K562 (cell line): ENCODE results near the gene ABCD4. TPM values are rescaled to one million over a fixed set of nuclear protein-coding genes. Genes with fewer than 3 reads are reported as not detected.
A peak's percentile ranks its signal among the peaks of the same experiment; 100 is the strongest.

Experiments used
- ATAC-seq: fragments of 200-7000 bp; cut with Tn5 transposase; 3 replicates; pipeline ENCODE4 v1.9.1; 2020; ENCODE audit warnings: moderate library complexity
- BruUV-seq: library from RNA; stranded (reverse); fragments of 400-500 nt; replicated peaks from 2 replicates; lab custom pipeline; 2021; lab: Mats Ljungman, UMichigan
- CTCF ChIA-PET: fragments of 300-600 bp; formaldehyde crosslinking; extraction: SDS; loops from one replicate; lab custom pipeline; 2021; ENCODE audit warnings: low intra/inter-chr PET ratio; lab: Yijun Ruan, JAX
- POLR2A ChIA-PET: fragments of 300-600, 350-650 bp; sonication (Branson Sonifier 250); formaldehyde crosslinking; extraction: SDS; loops from one replicate; lab custom pipeline; 2021; ENCODE audit warnings: antibody characterized with exemption, inconsistent platforms; lab: Yijun Ruan, JAX
- DNase-seq, 4 experiments: peaks; one replicate each; pipeline versions ENCODE4 v3.0.0 to v3.0.0-alpha.2; 2011 to 2018; ENCODE audit warnings: low spot score in 3 of 4, mixed read lengths in 3 of 4; ENCODE audit errors: extremely low read depth in 1 of 4
- FAIRE-seq: peaks from 2 replicates; lab custom pipeline; 2011; peaks lifted over from hg19 to GRCh38; lab: Jason Lieb, UNC
- H2AFZ ChIP-seq: 2 replicates; pipeline ENCODE4 v1.6.0; 2011; ENCODE audit warnings: low read depth, low read length, control low read depth, inconsistent platforms
- H3K27ac ChIP-seq: fragments of 200-600 bp; 3 replicates; pipeline ENCODE4 v1.8.0; 2011; ENCODE audit warnings: low read depth, mild to moderate bottlenecking, control low read depth, inconsistent platforms, low read length, moderate library complexity, mixed read lengths; ENCODE audit errors: extremely low read depth
- H3K27me3 ChIP-seq, 2 experiments: fragments of 300-600 bp in 1 of 2; 2 replicates in 1 of 2; 3 replicates in 1 of 2; pipeline versions ENCODE4 v1.6.0 to v1.8.0; 2011; ENCODE audit warnings: inconsistent platforms in 2 of 2, low read length in 2 of 2, mild to moderate bottlenecking in 1 of 2, mixed read lengths in 1 of 2, moderate library complexity in 1 of 2; ENCODE audit not compliant: control insufficient read depth in 2 of 2, insufficient read depth in 2 of 2
- H3K36me3 ChIP-seq: fragments of 300-600 bp; 3 replicates; pipeline ENCODE4 v1.8.0; 2011; ENCODE audit warnings: mild to moderate bottlenecking, low read length, inconsistent platforms; ENCODE audit not compliant: control insufficient read depth, insufficient read depth
- H3K4me1 ChIP-seq, 2 experiments: fragments of 200-600 bp in 1 of 2; replicated peaks in 1 of 2; 2 replicates in 1 of 2; 3 replicates in 1 of 2; pipeline versions ENCODE4 v1.5.1 to v1.8.0; 2011; ENCODE audit warnings: inconsistent platforms in 2 of 2, low read length in 2 of 2, mild to moderate bottlenecking in 1 of 2, mixed read lengths in 1 of 2, moderate library complexity in 1 of 2; ENCODE audit not compliant: control insufficient read depth in 2 of 2, insufficient read depth in 2 of 2
- H3K4me2 ChIP-seq: 2 replicates; pipeline ENCODE4 v1.6.1; 2011; ENCODE audit warnings: low read length, control low read depth, inconsistent platforms, mixed read lengths; ENCODE audit not compliant: insufficient read depth
- H3K4me3 ChIP-seq: fragments of 200-600 bp; sonication (generic), shearing (Covaris generic); 2 replicates; pipeline ENCODE4 v1.5.1; 2016; ENCODE audit warnings: control low read depth, inconsistent platforms
- H3K79me2 ChIP-seq: fragments of 200-600 bp; 3 replicates; pipeline ENCODE4 v1.8.0; 2011; ENCODE audit warnings: low read length, inconsistent platforms; ENCODE audit not compliant: control insufficient read depth, insufficient read depth
- H3K9ac ChIP-seq, 2 experiments: 2 replicates each; pipeline versions ENCODE4 v1.6.0 to v1.6.1; 2011; ENCODE audit warnings: low read depth in 2 of 2, low read length in 2 of 2, control low read depth in 1 of 2, inconsistent platforms in 1 of 2, mild to moderate bottlenecking in 1 of 2, mixed read lengths in 1 of 2; ENCODE audit not compliant: insufficient read depth in 1 of 2
- H3K9me1 ChIP-seq: one replicate; pipeline ENCODE4 v1.6.0; 2011; ENCODE audit warnings: inconsistent platforms, mild to moderate bottlenecking, low read length, moderate library complexity; ENCODE audit not compliant: control insufficient read depth, insufficient read depth
- H3K9me3 ChIP-seq: replicated peaks from 2 replicates; pipeline ENCODE4 v1.5.1; 2011; ENCODE audit warnings: low read depth, low read length, inconsistent platforms; ENCODE audit not compliant: control insufficient read depth, insufficient read depth
- H4K20me1 ChIP-seq: replicated peaks from 2 replicates; pipeline ENCODE4 v1.6.1; 2011; ENCODE audit warnings: low read length, inconsistent platforms, mixed read lengths; ENCODE audit not compliant: control insufficient read depth, insufficient read depth
- BCL6 ChIP-seq: fragments of 250-450 bp; sonication (Bioruptor Pico); IDR thresholded peaks from 2 replicates; pipeline ENCODE4 v1.4.0; 2020
- CBFB ChIP-seq: sonication (generic); formaldehyde crosslinking; IDR thresholded peaks from 2 replicates; pipeline ENCODE4 v1.4.0; 2020; ENCODE audit warnings: mild to moderate bottlenecking, missing genetic modification reagents
- CC2D1A ChIP-seq: fragments of 450-650 bp; IDR thresholded peaks from 2 replicates; pipeline ENCODE4 v1.6.1; 2017; ENCODE audit warnings: mild to moderate bottlenecking
- DEAF1 ChIP-seq: fragments of 450-650 bp; formaldehyde crosslinking; IDR thresholded peaks from 2 replicates; pipeline ENCODE4 v1.4.0; 2020; ENCODE audit warnings: mild to moderate bottlenecking, moderate library complexity
- KDM4B ChIP-seq, 2 experiments: fragments of 450-650 bp in 1 of 2; sonication (generic) in 1 of 2; IDR thresholded peaks; 2 replicates each; pipeline ENCODE4 v1.6.1; 2016 to 2017; ENCODE audit warnings: borderline replicate concordance in 2 of 2, antibody characterized with exemption in 1 of 2, low read depth in 1 of 2, mild to moderate bottlenecking in 1 of 2
- KHSRP ChIP-seq: fragments of 450-650 bp; IDR thresholded peaks from 2 replicates; pipeline ENCODE4 v1.6.1; 2017
- KLF10 ChIP-seq: fragments of 250-450 bp; sonication (Bioruptor Pico); IDR thresholded peaks from 2 replicates; pipeline ENCODE4 v1.6.1; 2021; ENCODE audit warnings: matching md5 sums
- LEF1 ChIP-seq: fragments of 450-650 bp; IDR thresholded peaks from 2 replicates; pipeline ENCODE4 v1.6.1; 2016; ENCODE audit warnings: mild to moderate bottlenecking
- MIER1 ChIP-seq: fragments of 450-650 bp; IDR thresholded peaks from 2 replicates; pipeline ENCODE4 v1.6.1; 2016; ENCODE audit warnings: antibody characterized with exemption, mild to moderate bottlenecking, low read depth
- NRF1 ChIP-seq, 2 experiments: fragments of 450-650 bp; IDR thresholded peaks in 1 of 2; conservative IDR thresholded peaks in 1 of 2; 2 replicates each; pipeline ENCODE4 v1.6.1; 2014; ENCODE audit warnings: mild to moderate bottlenecking in 2 of 2
- PML ChIP-seq: IDR thresholded peaks from 2 replicates; pipeline ENCODE4 v1.6.1; 2012; ENCODE audit warnings: low read length, inconsistent platforms
- RBM22 ChIP-seq: fragments of 200-400 bp; formaldehyde crosslinking; IDR thresholded peaks from 2 replicates; pipeline ENCODE4 v1.6.1; 2018; ENCODE audit warnings: low read length, low read depth; ENCODE audit not compliant: poor library complexity, severe bottlenecking
- ZFX ChIP-seq: sonication (generic); formaldehyde crosslinking; IDR thresholded peaks from 2 replicates; pipeline ENCODE4 v1.8.0; 2022; ENCODE audit warnings: mild to moderate bottlenecking, missing genetic modification reagents, moderate library complexity
- ZNF217 ChIP-seq: sonication (generic); formaldehyde crosslinking; IDR thresholded peaks from 2 replicates; pipeline ENCODE4 v1.8.0; 2022; ENCODE audit warnings: mild to moderate bottlenecking, missing genetic modification reagents
- WGBS: fragments of 100-300 bp; shearing (Covaris generic); methylation state at CpG from one replicate; pipeline ENCODE4 v1.1.6; 2016; ENCODE audit warnings: low coverage, mixed read lengths; ENCODE audit not compliant: insufficient coverage; ENCODE audit errors: missing lambda C conversion rate; 5-methylcytosine and 5-hydroxymethylcytosine counted together
- in situ Hi-C: fragments of 300-500 bp; cut with MboI; formaldehyde crosslinking; loops from 4 replicates; pipeline ENCODE4 v1.15.0; 2018; ENCODE audit warnings: inconsistent platforms, mixed read lengths
- intact Hi-C: fragments of 100-400 bp; cut with micrococcal nuclease; formaldehyde crosslinking; loops from 2 replicates; pipeline ENCODE4 v1.14.2; 2022
- polyA plus RNA-seq, 8 experiments: library from polyadenylated mRNA; depleted of rRNA in 4 of 8; stranded (reverse) in 5 of 8; unstranded in 3 of 8; fragments of >200 nt; fragmentation: Nextera tagmentation in 2 of 8; fragmentation: Illumina TruSeq in 1 of 8; extraction: Ambion mirVana in 2 of 8; extraction: Trizol in 1 of 8; gene quantifications; 2 replicates each; pipeline versions ENCODE4 v1.2.1 to v1.2.3, GENCODE V29; 2011 to 2014; ENCODE audit warnings: inconsistent platforms in 1 of 8, missing spikeins in 1 of 8
- total RNA-seq, 7 experiments: library from RNA; depleted of rRNA in 6 of 7; stranded (reverse); fragments of >200 nt in 6 of 7; fragmentation: Illumina TruSeq in 2 of 7; extraction: Trizol in 2 of 7; gene quantifications; 2 replicates each; pipeline versions ENCODE4 v1.2.1 to v1.2.3, GENCODE V29; 2011 to 2021; ENCODE audit warnings: low replicate concordance in 1 of 7
- TF ChIP-seq, protein P1 (sequence below), 2 experiments: fragments of 450-650 bp in 1 of 2; sonication (generic) in 1 of 2; formaldehyde crosslinking in 1 of 2; IDR thresholded peaks in 1 of 2; conservative IDR thresholded peaks in 1 of 2; 2 replicates each; pipeline versions ENCODE4 v1.6.1 to v1.8.1; 2016 to 2023; ENCODE audit warnings: mild to moderate bottlenecking in 2 of 2, moderate library complexity in 2 of 2, inconsistent platforms in 1 of 2, missing genetic modification reagents in 1 of 2

ABCD4 gene
- total and polyA plus RNA-seq, 9 of the 15 experiments (the other 6 are each of a cell fraction or from before 2014, with no cell fraction given) = 3.5 to 17.2 (median 12.4) TPM

DNA sequence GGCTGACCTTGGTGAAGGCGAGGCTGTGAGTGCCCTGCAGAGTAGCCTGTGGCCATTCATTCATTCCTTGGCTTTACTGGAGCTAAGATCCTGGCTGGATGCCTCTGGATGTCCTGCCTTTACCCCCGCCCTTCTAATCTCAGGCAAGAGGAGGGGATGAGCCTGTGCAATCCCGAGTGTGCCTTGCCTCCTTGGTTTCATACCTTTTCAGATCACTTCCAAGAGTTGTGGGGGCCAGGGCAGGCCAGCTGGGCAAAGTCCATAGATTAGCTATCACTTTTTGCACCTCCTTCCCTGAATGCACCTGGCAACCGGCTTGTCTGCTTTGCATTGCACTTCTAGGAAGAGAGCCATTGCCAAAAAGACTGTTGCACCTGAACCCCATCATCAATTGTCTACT, 47.0 kb upstream of the ABCD4 start:
- H3K27ac ChIP-seq = no peak overlapping the region
- H3K27me3 ChIP-seq = no peaks in the 10 kb centered on the region; a peak in 1 of 5 replicates
- H4K20me1 ChIP-seq = no peaks in the 10 kb centered on the region
- ATAC-seq (peak; percentile 25; the same call in 2 of the 3 replicates), FAIRE-seq (no peak), DNase-seq (no peak)
- peaks cover 2 to 6% of the 10 kb centered on the region in 2 experiments; a peak in 4 of 5 replicates for H3K4me1 ChIP-seq
- POLR2A ChIA-PET = interaction anchor here (1.0 kb wide), 1 partner anchor 11 kb away, joined by 3 read pairs; no protein-coding TSS in a partner anchor
- no peaks in the 10 kb centered on the region for H3K9me3 ChIP-seq
- intact Hi-C loops = no loop called here
- no TSS peak for BruUV-seq
- no peak overlapping the region for H3K9ac ChIP-seq
- in situ Hi-C loops = no loop called here
- H2AFZ ChIP-seq = no peak overlapping the region
- TF ChIP-seq ZFX = no peak
- no peak for TF ChIP-seq MIER1
- TF ChIP-seq LEF1 = no peak
- TF ChIP-seq RBM22 = no peak
- TF ChIP-seq, protein P1, sequence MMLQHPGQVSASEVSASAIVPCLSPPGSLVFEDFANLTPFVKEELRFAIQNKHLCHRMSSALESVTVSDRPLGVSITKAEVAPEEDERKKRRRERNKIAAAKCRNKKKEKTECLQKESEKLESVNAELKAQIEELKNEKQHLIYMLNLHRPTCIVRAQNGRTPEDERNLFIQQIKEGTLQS (IDR thresholded peaks at IDR 0.05) = no peak
- TF ChIP-seq, protein P1 (CRISPR knock-in tag; conservative IDR thresholded peaks at IDR 0.05) = no peak
- no peak for TF ChIP-seq KLF10
- no peak for TF ChIP-seq DEAF1
- no peak for TF ChIP-seq BCL6
- TF ChIP-seq ZNF217 (CRISPR knock-in tag) = no peak
- no peak for TF ChIP-seq PML
- no peak for TF ChIP-seq KDM4B (IDR thresholded peaks at IDR 0.05; ENCODE audit: borderline replicate concordance in 2 of 2, low read depth in 1 of 2)
- no peak for TF ChIP-seq NRF1 (conservative IDR thresholded peaks at IDR 0.05 in 1 of 2, IDR thresholded peaks at IDR 0.05 in 1 of 2)
- no peak for TF ChIP-seq CBFB (CRISPR knock-in tag)
- no peak for TF ChIP-seq KHSRP
- no peak for TF ChIP-seq CC2D1A
- H3K9me1 ChIP-seq = no peaks in the 10 kb centered on the region
- no peaks in the 10 kb centered on the region for H3K36me3 ChIP-seq
- H3K79me2 ChIP-seq = no peaks in the 10 kb centered on the region
- WGBS = 13% methylated on average over 4 of the region's 4 CpGs
- CTCF ChIA-PET = no interaction called here
- no peak overlapping the region for H3K4me3 ChIP-seq
- H3K4me2 ChIP-seq = no peak overlapping the region; the same call in 1 of the 2 replicates
